ENCODE measurements around the gene NHS. TPM values are rescaled to one million over a fixed set of nuclear protein-coding genes. Genes with fewer than 3 reads are reported as not detected.

Gene NHS
- total and polyA plus RNA-seq, 11 donors, result 0.22 to 3.4 (median 1.1) TPM

- TF ChIP-seq POLR2A (IDR thresholded peaks at IDR 0.05), result no peak
- no peak for TF ChIP-seq CTCF (IDR thresholded peaks at IDR 0.05)
- ATAC-seq (no peak), DNase-seq (no peak)
- Histone ChIP-seq H3K9me3 (no peaks in the 10 kb centered on the region), H3K4me3 (no peak overlapping the region), H3K27me3 (peaks cover 0 to 12% (median 0%) of the 10 kb centered on the region in 9 donors), H3K36me3 (no peaks in the 10 kb centered on the region), H3K4me1 (peaks cover 0 to 4% (median 0%) of the 10 kb centered on the region in 12 donors), H3K27ac (no peak overlapping the region)
- intact Hi-C loops (cut with DNase I), result no loop called here
- 60 to 83% (median 77%) methylated on average over 3 of the region's 3 CpGs for WGBS, 4 donors
Observed at GRCh38 chrX:17409566-17410290, 34.7 kb downstream of the NHS start.

GRCh38 chrX:17410651-17411050, 35.7 kb downstream of the NHS start:
- DNase-seq (no peak), ATAC-seq (no peak)
- Histone ChIP-seq H3K9me3 (no peaks in the 10 kb centered on the region), H3K27ac (no peak overlapping the region), H3K36me3 (no peaks in the 10 kb centered on the region), H3K27me3 (peaks cover 0 to 12% (median 0%) of the 10 kb centered on the region in 9 donors), H3K4me1 (peaks cover 0 to 13% (median 0%) of the 10 kb centered on the region in 12 donors), H3K4me3 (no peak overlapping the region)
- TF ChIP-seq POLR2A (IDR thresholded peaks at IDR 0.05), result no peak
- TF ChIP-seq CTCF (IDR thresholded peaks at IDR 0.05), result no peak
- intact Hi-C loops (cut with DNase I), result no loop called here
- WGBS, 4 donors, result 55 to 63% (median 59%) methylated on average over 2 of the region's 2 CpGs

DNA sequence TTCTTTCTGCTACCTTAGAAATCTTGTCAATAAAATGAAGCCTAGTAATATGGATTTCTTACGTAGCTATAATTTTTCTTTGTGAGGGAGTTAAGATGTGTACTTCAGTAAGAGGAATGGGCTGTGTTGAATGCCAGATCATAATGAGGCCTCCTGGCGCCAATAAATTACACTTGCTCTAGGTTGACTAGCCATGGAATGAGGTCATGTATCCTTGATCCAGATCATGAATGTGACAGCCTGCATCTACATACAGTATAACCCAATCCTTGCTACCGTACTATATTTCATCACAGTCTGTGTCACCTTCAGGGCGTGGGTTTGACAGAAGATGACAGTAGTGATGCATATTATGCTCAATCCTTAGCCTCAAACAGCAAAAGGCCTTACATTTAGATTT, 36.2 kb downstream of the NHS start:
- WGBS, 4 donors, result 72 to 93% (median 86%) methylated on average over 4 of the region's 4 CpGs
- DNase-seq, result no peak
- no peak for ATAC-seq

More for the DNA sequence above, 36.2 kb downstream of the NHS start:
- Histone ChIP-seq H3K9me3 (no peaks in the 10 kb centered on the region), H3K36me3 (no peaks in the 10 kb centered on the region), H3K27ac (no peak overlapping the region), H3K4me3 (no peak overlapping the region), H3K27me3 (peaks cover 0 to 12% (median 0%) of the 10 kb centered on the region in 9 donors), H3K4me1 (peaks cover 0 to 13% (median 0%) of the 10 kb centered on the region in 12 donors)
- no peak for TF ChIP-seq CTCF (IDR thresholded peaks at IDR 0.05)
- TF ChIP-seq POLR2A (IDR thresholded peaks at IDR 0.05), result no peak
- intact Hi-C loops (cut with DNase I), result no loop called here
